Right lobe of liver (tissue), 4 donors: ENCODE measurements around the gene CAMTA1.
"Not testable (repeated sequence)": the region's sequence is repeated elsewhere in the genome, so short reads cannot be mapped to it uniquely, and the experiment has no call there.

Experiments
- POLR2A ChIP-seq: fragments of 450-650 bp; IDR thresholded peaks from one replicate; pipeline ENCODE4 v1.6.1; 2017; ENCODE audit warnings: antibody characterized with exemption, mild to moderate bottlenecking
- TF ChIP-seq, protein P1 (sequence below), 4 donors: fragments of 200-600 bp in 3 of 4; fragments of 450-650 bp in 1 of 4; IDR thresholded peaks; one replicate each; pipeline versions ENCODE4 v1.5.1 to v1.8.0; 2016 to 2022; ENCODE audit warnings: antibody characterized with exemption in 4 of 4, mild to moderate bottlenecking in 2 of 4
- donor health status: DM: no; HTN: no; CAD: no.
- donor health status: DM: no; HTN: no; CAD: no.
- donor health status: DM: no; HTN: yes; CAD: no.

DNA sequence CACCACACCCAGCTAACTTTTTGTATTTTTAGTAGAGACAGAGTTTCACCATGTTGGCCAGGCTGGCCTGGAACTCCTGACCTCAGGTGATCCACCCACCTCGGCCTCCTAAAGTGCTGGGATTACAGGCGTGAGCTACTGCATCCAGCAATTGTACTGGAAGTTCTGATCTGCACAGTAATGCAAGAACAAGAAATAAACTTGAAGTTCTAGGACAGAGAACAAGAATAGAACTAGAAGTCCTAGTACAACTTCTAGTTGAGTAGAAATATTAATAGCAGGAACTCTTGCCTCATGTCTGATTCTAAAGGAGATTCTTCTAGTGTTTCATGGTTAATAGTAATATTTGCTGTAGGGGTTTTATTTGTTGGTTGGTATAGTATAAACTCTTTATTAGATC lies 383.3 kb downstream of the CAMTA1 start:
- TF ChIP-seq, protein P1, sequence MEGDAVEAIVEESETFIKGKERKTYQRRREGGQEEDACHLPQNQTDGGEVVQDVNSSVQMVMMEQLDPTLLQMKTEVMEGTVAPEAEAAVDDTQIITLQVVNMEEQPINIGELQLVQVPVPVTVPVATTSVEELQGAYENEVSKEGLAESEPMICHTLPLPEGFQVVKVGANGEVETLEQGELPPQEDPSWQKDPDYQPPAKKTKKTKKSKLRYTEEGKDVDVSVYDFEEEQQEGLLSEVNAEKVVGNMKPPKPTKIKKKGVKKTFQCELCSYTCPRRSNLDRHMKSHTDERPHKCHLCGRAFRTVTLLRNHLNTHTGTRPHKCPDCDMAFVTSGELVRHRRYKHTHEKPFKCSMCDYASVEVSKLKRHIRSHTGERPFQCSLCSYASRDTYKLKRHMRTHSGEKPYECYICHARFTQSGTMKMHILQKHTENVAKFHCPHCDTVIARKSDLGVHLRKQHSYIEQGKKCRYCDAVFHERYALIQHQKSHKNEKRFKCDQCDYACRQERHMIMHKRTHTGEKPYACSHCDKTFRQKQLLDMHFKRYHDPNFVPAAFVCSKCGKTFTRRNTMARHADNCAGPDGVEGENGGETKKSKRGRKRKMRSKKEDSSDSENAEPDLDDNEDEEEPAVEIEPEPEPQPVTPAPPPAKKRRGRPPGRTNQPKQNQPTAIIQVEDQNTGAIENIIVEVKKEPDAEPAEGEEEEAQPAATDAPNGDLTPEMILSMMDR (IDR thresholded peaks at IDR 0.05), result not testable (repeated sequence)
- TF ChIP-seq POLR2A, result not testable (repeated sequence)
